Epithelial cell of esophagus (primary cell): ENCODE results near the gene FBLN1.
"Not testable (repeated sequence)": the region's sequence is repeated elsewhere in the genome, so short reads cannot be mapped to it uniquely, and the experiment has no call there.

ENCODE experiments used
- DNase-seq: peaks from one replicate; pipeline ENCODE4 v3.0.0; 2010; ENCODE audit warnings: low read depth
- H3K4me3 ChIP-seq: 2 replicates; pipeline ENCODE4 v1.5.1; 2011; ENCODE audit warnings: mild to moderate bottlenecking, low read length, control low read depth
- TF ChIP-seq, protein P1 (sequence below): IDR thresholded peaks from 2 replicates; pipeline ENCODE4 v1.5.1; 2011; ENCODE audit warnings: low read depth, mild to moderate bottlenecking, low read length, control low read depth, inconsistent platforms; ENCODE audit not compliant: insufficient read depth; ENCODE audit errors: missing control alignments

FBLN1 gene

DNA sequence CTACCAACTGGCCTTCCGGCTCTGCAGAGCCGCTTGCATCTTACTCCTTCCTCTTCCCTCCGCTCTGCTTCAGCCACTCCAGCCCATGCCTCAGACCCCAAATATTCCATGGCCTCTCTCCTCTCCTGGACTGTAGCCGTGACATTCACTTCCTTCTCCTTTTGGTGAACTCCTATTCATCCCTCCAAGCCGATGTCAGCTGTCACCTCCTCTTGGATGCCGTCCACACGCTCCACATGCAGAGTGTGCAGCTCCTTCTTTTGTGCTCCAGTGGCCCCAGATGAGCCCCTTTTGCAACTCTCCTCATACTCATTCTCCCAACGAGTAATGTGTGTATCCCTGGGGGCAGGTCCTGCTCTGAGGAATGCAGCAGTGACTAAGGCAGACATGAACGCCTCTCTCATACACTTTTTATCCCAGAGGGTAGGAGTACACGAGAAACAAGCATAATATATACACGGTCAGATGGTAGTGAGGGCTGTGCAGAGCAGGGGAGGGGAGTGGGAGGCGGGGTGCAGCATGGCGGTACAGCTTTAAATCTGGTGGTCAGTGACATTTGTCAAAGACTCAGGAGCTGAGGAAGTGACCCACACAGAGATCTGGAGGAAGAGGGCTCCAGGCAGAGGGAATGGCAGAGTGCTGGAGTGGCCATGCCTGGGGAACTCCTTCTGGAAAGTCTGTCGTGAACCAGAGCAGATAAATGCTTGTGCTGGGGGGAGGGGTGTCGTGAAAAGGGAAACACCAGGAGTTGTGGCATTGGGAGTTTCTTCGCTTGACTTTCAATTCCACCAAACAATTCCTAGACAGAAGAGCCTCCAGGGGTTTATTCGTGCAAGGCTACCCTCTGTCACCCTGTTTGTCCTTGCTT lies 85.2 kb downstream of the FBLN1 start:
- TF ChIP-seq, protein P1, sequence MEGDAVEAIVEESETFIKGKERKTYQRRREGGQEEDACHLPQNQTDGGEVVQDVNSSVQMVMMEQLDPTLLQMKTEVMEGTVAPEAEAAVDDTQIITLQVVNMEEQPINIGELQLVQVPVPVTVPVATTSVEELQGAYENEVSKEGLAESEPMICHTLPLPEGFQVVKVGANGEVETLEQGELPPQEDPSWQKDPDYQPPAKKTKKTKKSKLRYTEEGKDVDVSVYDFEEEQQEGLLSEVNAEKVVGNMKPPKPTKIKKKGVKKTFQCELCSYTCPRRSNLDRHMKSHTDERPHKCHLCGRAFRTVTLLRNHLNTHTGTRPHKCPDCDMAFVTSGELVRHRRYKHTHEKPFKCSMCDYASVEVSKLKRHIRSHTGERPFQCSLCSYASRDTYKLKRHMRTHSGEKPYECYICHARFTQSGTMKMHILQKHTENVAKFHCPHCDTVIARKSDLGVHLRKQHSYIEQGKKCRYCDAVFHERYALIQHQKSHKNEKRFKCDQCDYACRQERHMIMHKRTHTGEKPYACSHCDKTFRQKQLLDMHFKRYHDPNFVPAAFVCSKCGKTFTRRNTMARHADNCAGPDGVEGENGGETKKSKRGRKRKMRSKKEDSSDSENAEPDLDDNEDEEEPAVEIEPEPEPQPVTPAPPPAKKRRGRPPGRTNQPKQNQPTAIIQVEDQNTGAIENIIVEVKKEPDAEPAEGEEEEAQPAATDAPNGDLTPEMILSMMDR: no peak
- no peak overlapping the region for H3K4me3 ChIP-seq
- peak; percentile 79 for DNase-seq

DNA sequence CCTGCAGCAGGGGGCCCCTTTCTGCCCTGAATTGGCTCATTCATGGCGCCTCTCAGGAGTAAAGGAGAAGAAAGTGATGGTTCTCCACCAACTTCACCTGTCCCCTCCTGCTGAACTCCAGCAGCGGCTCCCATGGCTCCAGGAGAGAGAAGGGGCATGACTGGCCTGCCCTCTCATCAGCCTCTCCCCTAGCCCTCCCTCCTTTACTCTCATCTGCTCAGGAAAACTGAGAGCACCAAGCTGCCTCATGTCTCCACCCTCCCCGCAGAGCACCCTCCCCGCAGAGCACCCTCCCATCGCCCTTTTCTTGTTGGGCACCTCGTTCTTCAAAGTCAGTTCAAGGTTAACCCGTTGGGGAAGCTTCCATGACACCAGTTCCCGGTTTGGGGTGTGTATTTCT lies 86.9 kb downstream of the FBLN1 start:
- DNase-seq: no peak
- no peak overlapping the region for H3K4me3 ChIP-seq
- TF ChIP-seq, protein P1: no peak

DNA sequence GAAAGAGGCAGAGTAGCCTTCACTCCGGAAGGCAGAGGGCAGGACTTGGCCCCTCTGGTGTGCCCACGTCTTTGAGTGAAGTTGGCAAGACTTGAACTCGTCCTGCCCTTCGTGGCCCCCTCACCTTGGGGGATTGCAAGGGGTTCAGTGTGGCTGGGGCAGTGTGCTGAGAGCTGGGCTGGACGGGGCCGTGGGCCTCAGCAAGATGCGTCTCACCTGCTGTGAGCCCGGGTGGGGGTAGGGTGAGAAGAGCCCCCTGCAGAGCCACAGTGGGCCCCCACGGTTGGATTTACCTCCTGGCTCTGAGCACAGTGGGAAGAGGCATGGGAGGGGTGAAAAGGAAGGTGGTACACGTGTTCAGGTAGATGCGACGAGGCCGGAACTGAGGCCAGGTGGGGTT lies 87.6 kb downstream of the FBLN1 start:
- H3K4me3 ChIP-seq: no peak overlapping the region
- TF ChIP-seq, protein P1: no peak
- no peak for DNase-seq

DNA sequence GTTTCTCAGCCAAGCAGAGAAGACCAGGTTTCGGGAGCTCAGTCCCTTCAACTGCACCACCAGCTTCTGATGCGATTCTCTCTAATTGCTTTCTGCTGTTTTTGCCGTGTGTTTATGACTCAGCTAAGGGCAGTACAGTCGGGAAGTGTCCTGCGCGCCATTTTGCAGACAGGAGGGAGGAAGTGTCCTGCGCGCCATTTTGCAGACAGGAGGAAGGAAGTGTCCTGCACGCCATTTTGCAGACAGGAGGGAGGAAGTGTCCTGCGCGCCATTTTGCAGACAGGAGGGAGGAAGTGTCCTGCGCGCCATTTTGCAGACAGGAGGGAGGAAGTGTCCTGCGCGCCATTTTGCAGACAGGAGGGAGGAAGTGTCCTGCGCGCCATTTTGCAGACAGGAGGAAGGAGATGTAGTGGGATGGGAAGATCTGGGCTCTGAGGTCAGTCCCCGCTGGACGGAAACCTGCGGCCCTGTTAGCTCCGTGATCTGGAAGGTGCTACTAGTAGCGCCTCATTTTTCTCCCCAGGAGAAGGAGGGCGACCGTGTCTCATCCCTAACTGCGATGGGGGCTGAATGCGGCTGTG lies 89.0 kb downstream of the FBLN1 start:
- not testable (repeated sequence) for DNase-seq, H3K4me3 ChIP-seq

DNA sequence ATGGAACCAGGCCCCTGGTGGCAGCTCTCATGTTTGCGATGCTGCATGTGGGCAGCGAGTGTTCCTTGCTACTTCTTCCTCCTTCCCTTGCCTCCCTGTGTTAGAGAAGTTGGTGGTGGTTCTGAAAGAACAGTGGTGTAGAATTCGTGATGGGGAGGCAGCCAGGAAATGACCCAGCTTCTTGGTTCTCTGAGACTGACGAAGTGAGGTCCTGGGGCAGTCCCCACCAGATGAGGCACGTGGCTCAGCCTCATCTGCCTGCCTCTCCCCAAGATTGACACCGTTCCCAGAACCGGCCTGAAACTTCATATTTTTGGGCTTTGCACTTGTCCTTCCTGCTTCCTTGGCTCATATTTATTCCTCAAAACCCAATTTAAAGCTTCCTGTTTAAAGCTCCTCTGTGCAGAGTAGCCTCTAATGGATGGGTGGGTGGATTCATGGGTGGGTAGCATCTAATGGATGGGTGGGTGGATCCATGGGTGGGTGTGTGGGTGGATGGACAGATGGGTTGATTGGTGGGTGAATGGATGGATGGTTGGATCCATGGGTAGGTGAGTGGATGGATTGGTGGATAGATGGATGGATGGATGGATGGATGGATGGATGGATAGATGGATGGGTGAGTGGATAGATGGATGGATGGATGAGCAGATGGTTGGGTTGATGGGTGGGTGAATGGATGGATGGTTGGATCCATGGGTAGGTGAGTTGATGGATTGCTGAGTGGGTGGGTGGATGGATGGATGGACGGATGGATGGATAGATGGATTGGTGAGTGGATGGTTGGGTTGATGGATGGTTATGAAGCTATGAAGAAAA lies 91.6 kb downstream of the FBLN1 start:
- TF ChIP-seq, protein P1: no peak
- no peak overlapping the region for H3K4me3 ChIP-seq
- DNase-seq: no peak

DNA sequence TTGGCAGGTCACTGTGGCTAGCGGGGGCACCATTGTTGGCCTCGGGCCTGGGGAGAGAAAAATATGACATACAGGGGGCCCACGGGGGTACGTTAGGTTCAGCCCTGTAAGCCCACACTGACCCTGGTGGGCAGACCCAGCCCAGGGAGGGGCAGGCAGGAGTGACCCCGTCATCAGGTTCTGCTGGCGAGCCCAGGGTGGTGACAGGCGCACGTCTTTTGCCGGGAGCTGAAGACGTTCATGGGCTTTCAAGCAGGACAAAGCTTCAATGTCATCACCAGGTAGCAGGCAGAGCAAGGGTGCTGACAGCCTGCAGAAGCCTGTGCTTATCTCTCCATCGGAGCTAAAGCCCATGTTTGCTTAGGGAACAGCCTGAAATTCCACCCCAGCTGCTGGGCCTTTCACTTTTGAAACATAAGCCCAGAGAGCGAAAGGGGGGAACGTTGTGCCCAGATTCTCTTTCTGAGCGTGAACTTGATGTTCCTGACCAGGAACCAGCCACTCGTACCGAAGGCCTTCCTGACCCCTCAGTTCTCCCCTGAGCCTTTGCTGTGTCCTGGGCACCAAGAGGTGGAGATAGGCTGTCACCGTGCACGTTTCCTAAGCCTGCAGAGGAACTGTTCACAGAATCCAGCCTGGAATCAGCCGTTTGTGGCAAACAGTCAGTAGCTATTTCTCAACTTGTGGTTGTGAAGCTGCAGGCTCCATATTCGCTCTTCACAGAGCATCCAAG lies 94.9 kb downstream of the FBLN1 start:
- TF ChIP-seq, protein P1: no peak
- no peak for DNase-seq
- no peak overlapping the region for H3K4me3 ChIP-seq

DNA sequence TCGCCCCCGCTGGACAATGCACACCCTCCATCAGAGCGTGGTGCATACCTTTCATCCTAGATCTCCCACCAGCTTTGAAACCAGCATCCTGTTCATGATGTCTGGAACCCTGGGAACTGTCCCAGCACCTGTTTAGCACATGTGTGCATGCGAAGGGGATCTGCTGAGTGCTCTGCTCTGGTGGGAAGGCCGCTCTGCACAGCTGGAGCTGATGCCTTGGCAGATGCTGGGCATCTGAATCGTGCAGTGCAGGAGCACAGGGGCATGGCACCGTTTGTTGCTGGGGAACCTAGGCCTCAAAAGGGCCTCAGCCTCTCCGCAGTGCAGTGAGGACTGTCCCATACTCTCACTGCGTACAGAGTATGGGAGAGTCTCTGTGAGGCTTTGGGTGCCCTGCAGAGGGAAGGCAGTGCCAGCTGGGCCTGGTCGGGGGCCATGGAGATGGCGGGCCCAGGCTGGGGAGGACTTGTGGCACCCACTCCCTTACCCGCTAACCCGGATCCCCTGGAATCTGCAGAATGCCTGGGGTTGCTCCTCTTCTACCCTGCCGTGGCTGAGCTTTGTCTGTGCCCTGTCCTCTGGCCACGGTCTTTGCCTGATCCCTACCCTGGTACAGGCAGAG lies 96.0 kb downstream of the FBLN1 start:
- H3K4me3 ChIP-seq: no peak overlapping the region
- TF ChIP-seq, protein P1: no peak
- DNase-seq: no peak
